A673 (cell line): ENCODE results near the gene MATN4. TPM values are rescaled to one million over a fixed set of nuclear protein-coding genes. Genes with fewer than 3 reads are reported as not detected.

Source experiments
- BruUV-seq: library from RNA; stranded (reverse); fragments of 400-500 nt; replicated peaks from 2 replicates; lab custom pipeline; 2021; lab: Mats Ljungman, UMichigan
- CTCF ChIA-PET: fragments of 300-600 bp; sonication (Branson Sonifier 250); formaldehyde crosslinking; loops from one replicate; lab custom pipeline; 2022; ENCODE audit warnings: antibody characterized with exemption; lab: Charles Lee
- POLR2A ChIA-PET: fragments of 300-600 bp; sonication (Branson Sonifier 250); formaldehyde crosslinking; loops from one replicate; lab custom pipeline; 2022; ENCODE audit warnings: antibody characterized with exemption; ENCODE audit not compliant: low non-redundant PET; lab: Charles Lee
- DNase-seq: peaks from one replicate; pipeline ENCODE4 v3.0.0-alpha.2; 2015; ENCODE audit warnings: low spot score
- H3K27ac ChIP-seq: fragments of 200-600 bp; sonication (generic); 2 replicates; pipeline ENCODE4 v1.5.1; 2016; ENCODE audit warnings: mixed run types, low read depth, mild to moderate bottlenecking, mixed read lengths, antibody characterized with exemption, low read length; ENCODE audit not compliant: poor library complexity, severe bottlenecking
- H3K27me3 ChIP-seq: fragments of 200-600 bp; sonication (generic); replicated peaks from 2 replicates; pipeline ENCODE4 v1.6.1; 2017; ENCODE audit warnings: mixed run types, low read depth, mild to moderate bottlenecking, mixed read lengths, antibody characterized with exemption, low read length; ENCODE audit not compliant: insufficient read depth, poor library complexity
- H3K36me3 ChIP-seq: fragments of 200-600 bp; sonication (generic); 2 replicates; pipeline ENCODE4 v1.6.1; 2016; ENCODE audit warnings: mixed run types, mild to moderate bottlenecking, mixed read lengths, antibody characterized with exemption, low read length; ENCODE audit not compliant: insufficient read depth, poor library complexity, severe bottlenecking
- H3K4me1 ChIP-seq: fragments of 200-600 bp; sonication (generic); 2 replicates; pipeline ENCODE4 v1.6.1; 2017; ENCODE audit warnings: mixed run types, mild to moderate bottlenecking, mixed read lengths, antibody characterized with exemption, low read length; ENCODE audit not compliant: insufficient read depth, poor library complexity, severe bottlenecking
- H3K4me3 ChIP-seq: fragments of 200-600 bp; sonication (generic); 2 replicates; pipeline ENCODE4 v1.5.1; 2016; ENCODE audit warnings: low read depth, mixed run types, mild to moderate bottlenecking, mixed read lengths, low read length; ENCODE audit not compliant: poor library complexity, severe bottlenecking
- H3K9me3 ChIP-seq: fragments of 200-600 bp; sonication (generic); 2 replicates; pipeline ENCODE4 v1.6.1; 2016; ENCODE audit warnings: mixed run types, low read depth, mild to moderate bottlenecking, mixed read lengths, antibody characterized with exemption, low read length; ENCODE audit not compliant: poor library complexity, severe bottlenecking
- CTCF ChIP-seq: fragments of 300-800, 200-600 bp; sonication (generic); conservative IDR thresholded peaks from 2 replicates; pipeline ENCODE4 v1.5.1; 2017; ENCODE audit warnings: low read depth, mild to moderate bottlenecking, antibody characterized with exemption, low read length, moderate library complexity, mixed read lengths
- EZH2 ChIP-seq: fragments of 200-600 bp; sonication (generic); IDR thresholded peaks from 2 replicates; pipeline ENCODE4 v1.6.1; 2017; ENCODE audit warnings: borderline replicate concordance, low read depth, mild to moderate bottlenecking, mixed read lengths, antibody characterized with exemption, low read length; ENCODE audit not compliant: poor library complexity, severe bottlenecking
- intact Hi-C: fragments of 100-400 bp; cut with micrococcal nuclease; formaldehyde crosslinking; loops from one replicate; pipeline ENCODE4 v1.10.0; 2022; ENCODE audit not compliant: unreplicated experiment
- total RNA-seq: library from RNA; stranded (reverse); gene quantifications from 2 replicates; pipeline ENCODE4 v1.2.3, GENCODE V29; 2021

The MATN4 gene
- total RNA-seq, 1 experiment from 2014 or later: 0.28 TPM

- Histone ChIP-seq H3K4me1 (peaks cover 20% of the 10 kb centered on the region), H3K36me3 (peaks cover 4% of the 10 kb centered on the region), H3K27me3 (no peaks in the 10 kb centered on the region), H3K9me3 (no peaks in the 10 kb centered on the region), H3K27ac (no peak overlapping the region), H3K4me3 (no peak overlapping the region)
- TF ChIP-seq EZH2 (no peak), CTCF (no peak)
- intact Hi-C loops: no loop called here
- no TSS peak for BruUV-seq
- ChIA-PET POLR2A (no interaction called here), CTCF (no interaction called here)
- no peak for DNase-seq
These were observed 32.2 kb upstream of the MATN4 start for GRCh38 chr20:45340236-45340847.

- POLR2A ChIA-PET: no interaction called here
These were observed 31.7 kb upstream of the MATN4 start for GRCh38 chr20:45339799-45340198.

GRCh38 chr20:45339084-45339483, 31.0 kb upstream of the MATN4 start:
- TF ChIP-seq CTCF: no peak
- TF ChIP-seq EZH2: no peak
- H3K27ac ChIP-seq: no peak overlapping the region
- H3K9me3 ChIP-seq: no peaks in the 10 kb centered on the region
- H3K36me3 ChIP-seq: peaks cover 4% of the 10 kb centered on the region
- DNase-seq: no peak
- no TSS peak for BruUV-seq
- ChIA-PET CTCF (no interaction called here), POLR2A (no interaction called here)
- intact Hi-C loops: no loop called here
- H3K4me1 ChIP-seq: peaks cover 9% of the 10 kb centered on the region
- H3K4me3 ChIP-seq: no peak overlapping the region
- no peaks in the 10 kb centered on the region for H3K27me3 ChIP-seq

More at GRCh38 chr20:45339799-45340198, 31.7 kb upstream of the MATN4 start:
- H3K9me3 ChIP-seq: no peaks in the 10 kb centered on the region
- no peak for DNase-seq
- BruUV-seq: no TSS peak
- H3K4me3 ChIP-seq: no peak overlapping the region
- no peak overlapping the region for H3K27ac ChIP-seq
- CTCF ChIA-PET: no interaction called here
- intact Hi-C loops: no loop called here
- H3K4me1 ChIP-seq: peaks cover 15% of the 10 kb centered on the region
- peaks cover 4% of the 10 kb centered on the region for H3K36me3 ChIP-seq
- H3K27me3 ChIP-seq: no peaks in the 10 kb centered on the region
- no peak for TF ChIP-seq CTCF
- no peak for TF ChIP-seq EZH2
